ENCODE results near the gene SGCA.

SGCA gene

DNA sequence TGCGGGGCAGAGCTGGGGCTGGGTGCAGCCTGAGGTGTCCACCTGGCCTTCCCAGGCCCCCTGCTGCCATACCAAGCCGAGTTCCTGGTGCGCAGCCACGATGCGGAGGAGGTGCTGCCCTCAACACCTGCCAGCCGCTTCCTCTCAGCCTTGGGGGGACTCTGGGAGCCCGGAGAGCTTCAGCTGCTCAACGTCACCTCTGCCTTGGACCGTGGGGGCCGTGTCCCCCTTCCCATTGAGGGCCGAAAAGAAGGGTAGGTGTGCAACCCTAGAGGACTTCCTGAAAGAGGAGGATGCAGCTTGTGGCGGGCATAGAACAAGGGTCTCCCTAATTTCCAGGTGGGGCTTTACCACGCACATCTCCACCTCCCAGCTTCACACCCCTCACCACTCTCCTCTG lies 2.5 kb downstream of the SGCA start:
- DNase-seq, result no peak

DNA sequence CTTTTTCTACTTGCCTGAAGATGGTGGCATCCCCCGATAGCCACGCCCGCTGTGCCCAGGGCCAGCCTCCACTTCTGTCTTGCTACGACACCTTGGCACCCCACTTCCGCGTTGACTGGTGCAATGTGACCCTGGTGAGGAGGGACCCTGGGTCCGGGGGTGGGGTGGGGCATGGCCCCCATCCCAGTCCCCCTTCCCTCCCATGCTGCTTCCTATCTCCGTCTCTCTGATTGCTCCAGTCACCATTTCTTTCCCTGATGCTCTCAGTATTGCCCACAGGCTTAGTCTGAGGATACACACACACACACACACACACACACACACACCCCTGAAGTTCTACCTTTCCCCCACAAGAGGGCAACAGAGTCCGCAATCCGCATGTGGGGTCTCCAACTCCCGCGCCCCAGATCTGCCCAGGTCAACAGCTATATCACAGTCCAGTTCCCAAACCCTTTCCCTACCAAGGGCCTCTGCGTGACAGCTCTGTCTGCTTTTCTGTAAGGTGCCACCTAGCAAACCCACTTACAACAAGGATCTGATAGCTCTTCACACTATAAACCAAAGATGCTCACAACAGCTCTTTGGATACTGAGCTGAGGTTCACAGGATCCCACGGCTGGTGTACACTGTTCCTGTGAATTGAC lies 3.4 kb downstream of the SGCA start:
- DNase-seq, result peak; percentile 61

DNA sequence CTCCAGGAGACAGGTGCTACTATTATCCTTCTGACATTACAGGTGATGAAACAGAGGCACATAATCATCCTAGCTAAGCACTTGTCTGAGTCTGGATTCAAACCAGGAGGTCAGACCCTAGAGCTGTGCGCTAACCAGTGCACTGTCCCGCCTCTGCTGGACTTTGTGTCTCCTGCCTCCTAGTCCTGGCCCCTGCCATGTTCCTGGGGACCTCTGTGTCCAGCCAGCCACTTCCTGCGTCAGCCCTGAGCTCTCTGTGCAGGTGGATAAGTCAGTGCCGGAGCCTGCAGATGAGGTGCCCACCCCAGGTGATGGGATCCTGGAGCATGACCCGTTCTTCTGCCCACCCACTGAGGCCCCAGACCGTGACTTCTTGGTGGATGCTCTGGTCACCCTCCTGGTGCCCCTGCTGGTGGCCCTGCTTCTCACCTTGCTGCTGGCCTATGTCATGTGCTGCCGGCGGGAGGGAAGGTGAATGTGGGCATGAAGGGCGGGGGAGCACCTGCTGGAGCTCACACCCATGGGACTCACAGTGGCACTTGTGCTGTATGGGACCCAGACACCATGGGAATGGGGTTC lies 4.2 kb downstream of the SGCA start:
- DNase-seq, result no peak

DNA sequence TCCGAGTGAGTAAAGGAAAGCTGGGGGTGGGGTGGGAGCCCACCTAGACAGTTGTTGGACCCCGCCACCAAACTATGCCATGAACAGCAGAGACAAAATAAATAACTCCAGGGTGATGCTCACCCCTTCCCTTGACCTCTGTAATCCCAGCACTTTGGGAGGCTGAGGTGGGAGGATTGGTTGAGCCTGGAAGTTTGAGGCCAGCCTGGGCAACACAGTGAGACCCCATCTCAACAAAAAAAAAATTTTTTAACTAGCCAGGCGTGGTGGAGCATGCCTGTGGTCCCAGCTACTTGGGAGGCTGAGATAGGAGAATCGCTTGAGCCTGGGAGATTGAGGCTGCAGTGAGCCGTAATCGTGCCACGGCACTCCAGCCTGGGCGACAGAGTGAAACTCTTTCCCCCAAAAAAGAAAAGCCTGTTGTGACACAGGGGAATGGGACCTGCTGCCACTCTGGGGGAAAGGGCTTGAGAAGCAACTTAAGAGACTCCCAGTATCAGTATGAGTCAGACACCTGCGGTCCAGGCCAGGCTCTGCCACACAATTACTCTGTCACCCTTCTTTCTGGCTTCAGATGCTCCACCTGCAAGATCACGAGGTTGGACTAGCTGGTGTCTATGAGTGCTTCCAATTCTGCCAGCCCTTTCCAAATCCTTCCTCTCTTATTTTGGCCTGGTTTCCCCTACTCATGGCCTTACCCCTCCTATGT lies 5.0 kb downstream of the SGCA start:
- no peak for DNase-seq

DNA sequence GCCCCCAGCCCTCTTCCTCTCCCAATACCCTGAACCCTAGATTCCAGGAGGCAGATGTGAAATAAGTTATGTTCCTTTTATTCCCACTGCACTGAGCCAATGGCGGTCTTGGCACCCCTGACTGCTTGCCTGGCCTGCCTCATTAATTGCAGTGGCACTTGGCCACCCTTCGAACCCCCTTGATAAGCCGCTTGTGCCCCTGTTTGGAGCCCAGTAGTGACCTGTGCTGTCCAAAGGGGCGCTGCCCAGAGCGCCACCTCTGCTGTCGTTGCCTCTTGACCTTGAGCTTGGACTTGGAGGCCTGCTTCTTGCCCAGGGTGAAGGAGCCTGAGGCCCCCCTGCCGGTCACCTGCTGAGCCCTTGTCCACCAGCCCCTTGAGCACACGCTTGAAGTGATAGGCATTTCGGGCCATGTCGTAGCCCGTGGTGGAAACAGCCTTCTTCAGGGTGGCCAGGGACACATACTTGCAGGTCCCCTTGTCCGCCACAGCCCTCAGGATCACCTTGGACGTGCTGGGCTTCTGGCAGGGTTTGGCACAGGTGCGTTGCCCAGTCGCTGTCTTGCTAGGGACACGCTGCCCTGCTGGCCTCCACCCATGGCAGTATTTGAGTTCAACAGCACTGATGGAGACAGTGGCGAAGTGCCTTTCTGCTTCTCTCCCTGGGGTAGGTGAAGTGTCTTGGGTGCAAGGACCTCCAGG lies 5.7 kb downstream of the SGCA start:
- no peak for DNase-seq

DNA sequence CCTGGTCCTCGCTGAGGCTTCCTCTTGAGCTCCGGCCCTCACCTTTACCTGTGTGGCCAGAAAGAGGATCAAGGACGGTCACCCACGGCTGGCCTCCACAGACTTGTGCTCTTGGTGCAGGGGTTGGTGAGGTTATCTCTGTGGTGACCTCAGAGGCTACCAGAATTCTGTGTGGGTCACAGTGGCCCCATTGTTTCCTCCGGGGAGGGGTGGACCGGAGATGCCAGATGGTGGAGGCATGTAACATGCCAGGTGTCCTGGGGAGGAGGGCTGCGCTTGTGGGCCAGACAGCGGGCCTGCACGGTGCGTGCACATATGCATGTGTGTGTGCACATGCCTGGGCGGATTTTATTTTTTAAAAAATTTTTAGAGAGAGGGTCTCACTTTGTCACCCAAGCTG lies 6.3 kb downstream of the SGCA start:
- DNase-seq, result no peak

DNA sequence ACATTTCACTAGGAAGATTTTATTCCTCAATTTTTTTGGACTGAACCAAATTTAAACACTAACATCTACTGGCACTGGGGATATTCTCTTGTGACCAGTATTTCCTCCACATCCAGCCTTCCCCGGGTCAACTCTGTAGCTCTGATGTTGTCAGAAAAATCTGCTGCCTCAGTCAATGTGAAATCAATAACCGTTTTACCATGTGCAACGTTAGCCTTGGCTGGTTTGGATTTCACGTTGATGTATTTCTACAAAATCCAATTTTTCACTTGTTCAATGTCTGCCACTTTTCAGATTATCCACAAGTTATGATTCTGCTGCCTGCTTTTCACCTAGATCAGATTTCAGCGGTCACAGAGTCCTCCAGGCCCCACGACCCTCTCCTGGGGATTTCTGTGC lies 7.1 kb downstream of the SGCA start:
- DNase-seq, result no peak

DNA sequence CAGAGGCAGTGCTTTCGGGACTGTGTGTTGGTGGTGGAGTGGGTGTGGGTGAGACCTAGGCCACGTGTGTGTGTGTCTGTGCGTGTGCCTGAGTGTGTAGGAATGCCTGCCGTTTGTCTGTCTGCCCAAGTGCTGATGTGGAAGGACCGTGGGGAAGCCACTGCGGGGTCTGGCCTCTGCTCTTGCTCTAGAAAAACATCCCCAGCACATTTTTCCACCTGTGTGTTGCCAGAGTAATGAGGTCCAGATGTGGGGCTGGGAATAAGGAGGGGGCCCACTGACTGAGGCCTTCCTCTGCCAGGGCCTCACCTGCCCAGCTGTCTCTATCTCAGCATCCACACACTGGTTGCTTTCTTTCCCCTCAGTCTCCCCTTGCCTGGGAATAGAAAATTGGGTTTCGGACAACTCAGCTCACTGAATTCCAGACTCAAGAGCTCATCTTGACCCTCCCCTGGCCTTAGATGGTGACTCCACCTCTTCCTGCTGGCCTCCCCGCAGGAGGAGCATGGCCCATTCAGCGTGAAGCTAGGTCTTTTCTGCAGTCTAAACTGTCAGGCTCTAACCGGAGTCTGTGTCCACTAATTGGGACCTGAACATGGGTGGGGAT lies 7.6 kb downstream of the SGCA start:
- no peak for DNase-seq

DNA sequence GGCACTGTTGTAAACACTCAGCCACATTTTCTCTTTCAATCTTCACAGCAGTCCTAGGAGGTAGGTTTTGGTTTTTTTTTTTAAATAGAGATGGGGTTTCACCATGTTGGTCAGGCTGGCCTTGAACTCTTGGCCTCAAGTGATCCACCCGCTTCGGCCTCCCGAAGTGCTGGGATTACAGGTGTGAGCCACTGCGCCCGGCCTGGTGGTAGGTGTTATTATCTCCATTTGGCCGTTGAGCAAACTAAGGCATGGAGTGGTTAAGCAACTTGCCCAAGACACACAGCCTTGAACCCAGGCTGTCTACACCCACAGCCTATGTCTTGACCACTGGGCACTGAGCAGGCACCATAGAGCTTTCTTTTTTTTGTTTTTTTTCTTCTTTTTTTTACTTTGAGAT lies 8.6 kb downstream of the SGCA start:
- no peak for DNase-seq

DNA sequence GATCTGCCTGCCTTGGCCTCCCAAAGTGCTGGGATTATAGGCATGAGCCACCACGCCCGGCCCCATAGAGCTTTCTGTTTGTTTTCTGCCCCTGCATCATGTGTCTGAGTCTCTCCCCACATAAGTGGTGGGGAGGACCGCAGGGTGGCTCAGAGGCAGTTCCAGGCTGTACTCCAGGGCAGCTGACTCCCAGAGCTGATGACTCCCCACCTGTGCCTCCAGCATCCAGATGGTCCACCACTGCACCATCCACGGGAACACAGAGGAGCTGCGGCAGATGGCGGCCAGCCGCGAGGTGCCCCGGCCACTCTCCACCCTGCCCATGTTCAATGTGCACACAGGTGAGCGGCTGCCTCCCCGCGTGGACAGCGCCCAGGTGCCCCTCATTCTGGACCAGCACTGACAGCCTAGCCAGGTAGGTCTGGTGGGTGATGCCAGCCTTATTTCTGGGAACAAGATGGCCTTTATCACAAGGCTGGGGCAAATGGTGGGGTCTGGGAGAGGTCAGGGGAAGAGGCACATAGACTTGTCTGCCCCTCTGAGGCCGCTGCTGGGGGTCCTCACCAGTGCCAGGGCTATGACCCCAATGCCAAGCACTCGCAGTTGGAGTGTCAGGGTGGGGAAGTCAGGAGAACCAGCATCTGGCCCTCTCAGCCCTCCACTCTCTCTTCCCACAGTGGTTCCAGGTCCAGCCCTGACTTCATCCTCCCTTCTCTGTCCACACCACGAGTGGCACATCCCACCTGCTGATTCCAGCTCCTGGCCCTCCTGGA lies 9.4 kb downstream of the SGCA start:
- no peak for DNase-seq

DNA sequence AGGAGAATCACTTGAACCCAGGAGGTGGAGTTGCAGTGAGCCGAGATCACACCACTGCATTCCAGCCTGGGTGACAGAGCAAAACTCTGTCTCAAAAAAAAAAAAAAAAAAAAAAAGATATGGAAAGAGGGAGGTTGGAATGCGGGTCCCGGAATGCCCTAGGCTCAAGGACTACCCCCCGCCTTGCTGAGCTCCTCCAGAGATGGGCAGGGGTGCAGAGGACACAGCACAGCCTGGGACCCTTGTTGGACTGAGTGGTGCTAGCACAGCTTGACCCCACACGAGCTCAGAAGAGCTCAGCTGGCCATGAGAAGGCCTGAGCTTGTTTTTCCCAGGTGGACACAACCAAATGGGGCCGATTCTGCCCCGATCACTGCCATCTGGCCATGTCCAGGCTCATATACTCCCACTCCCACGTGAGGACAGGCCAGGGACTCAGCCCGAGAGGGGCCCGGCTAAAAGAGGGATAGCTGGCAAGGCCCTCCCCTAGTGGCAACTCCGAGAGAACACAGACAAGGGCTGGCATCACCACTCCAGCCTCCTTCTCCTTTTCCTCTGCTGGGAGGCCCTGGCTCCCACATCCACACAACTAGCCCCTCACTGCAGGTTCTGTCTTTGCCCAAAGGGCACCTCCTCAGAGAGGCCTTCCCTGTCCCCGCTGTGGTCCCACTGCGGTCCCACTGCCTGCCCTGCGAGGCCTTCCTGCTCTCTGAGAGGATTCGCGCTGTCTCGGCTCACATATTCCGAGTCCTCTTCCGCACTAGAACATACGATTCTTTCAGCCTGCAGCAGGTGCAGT lies 11.0 kb downstream of the SGCA start:
- no peak for DNase-seq

DNA sequence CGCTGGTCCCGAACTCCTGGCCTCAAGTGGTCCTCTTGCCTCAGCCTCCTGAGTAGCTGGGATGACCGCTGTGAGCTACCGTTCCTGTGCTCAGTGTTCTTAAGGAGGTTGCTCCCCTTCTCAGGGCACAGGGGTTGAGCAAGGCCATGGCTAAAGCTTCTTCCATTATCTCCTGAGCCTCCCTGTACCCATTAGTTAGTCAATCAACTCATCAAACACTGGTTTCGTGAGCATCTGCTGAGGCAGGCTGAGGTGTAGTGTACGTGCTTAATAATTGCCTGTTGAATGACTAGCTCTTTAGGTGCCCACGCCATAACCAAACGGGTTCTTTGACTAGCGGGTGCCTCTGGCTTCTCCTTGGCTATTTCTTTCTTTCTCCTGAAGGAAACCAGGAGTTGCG lies 11.7 kb downstream of the SGCA start:
- DNase-seq, result no peak

DNA sequence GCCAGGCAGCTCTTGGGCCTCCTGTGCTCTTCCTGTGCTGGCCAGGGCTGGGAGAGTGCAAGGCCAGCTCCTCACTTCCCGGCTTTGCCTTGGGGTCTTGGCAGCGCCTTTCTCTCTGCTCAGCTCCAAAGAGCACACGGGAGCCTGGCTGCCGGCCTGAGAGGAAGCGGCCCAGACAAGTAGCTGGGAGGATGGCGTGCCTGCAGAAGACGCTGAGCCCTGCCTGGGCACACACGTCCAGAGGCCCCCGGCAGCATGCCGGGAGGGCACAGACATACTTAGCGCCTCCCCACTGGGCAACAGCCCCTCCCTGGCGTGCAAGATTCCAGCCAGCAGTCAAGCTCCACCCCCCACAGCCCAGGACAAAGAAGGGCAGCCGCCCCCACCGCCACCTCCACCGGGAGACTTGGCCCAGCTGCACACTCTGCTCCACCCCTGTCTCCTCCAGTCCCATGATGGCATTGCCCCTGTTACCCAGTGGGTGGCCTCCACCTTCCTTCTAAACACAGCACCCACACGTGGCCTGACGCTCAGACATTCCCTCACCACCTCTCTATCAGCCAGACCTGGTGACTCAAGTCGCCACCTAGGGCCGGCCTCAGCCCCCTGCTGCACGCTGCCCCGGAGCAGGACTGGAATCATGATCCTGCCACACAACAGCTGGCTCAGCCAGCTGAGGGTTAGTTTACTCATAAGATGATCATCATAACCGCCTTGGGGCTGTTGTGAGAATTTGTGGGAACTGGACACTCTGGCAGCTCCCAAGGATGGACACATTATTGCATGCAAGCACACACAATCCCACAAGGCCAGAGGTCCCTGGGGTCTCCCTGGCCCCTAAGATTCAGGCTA lies 12.4 kb downstream of the SGCA start:
- peak; percentile 93 for DNase-seq

DNA sequence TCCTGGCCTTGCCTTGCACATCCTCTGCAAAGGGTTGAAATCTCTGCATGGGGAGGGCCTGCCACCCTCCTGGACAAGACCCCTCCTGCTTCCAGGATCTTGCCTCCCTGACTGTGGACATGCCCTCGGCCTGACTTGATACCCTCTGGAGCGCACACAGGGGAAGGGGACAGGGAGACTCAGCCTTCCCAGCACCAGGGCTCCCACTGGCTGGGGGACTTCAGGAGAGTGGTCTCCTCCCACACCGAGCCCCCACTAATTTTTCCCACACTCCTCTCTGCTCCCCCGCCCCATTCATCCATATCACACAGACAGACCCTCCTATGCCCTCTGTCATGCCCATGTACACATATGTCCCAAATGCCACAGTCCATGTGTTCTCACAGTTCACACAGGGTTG lies 14.3 kb downstream of the SGCA start:
- DNase-seq, result no peak

DNA sequence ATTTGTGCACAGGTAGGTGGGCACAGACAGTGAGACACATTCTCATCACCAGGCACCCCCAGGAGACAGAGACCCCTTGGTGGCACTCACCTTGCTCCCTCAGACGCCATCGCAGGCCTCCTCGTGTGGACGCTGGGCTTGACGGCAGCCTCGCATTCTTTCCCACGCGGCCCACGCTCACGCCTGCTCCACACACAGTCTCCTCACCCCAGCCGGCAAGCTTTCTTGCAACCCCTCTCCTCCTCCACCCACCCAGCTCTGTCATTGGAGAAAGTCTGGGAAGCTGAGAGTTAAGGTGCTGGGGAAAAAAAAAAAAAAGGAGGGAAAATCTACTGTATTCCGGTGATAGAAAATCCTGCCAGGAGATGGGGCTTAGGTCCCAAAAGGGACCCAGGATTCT lies 14.8 kb downstream of the SGCA start:
- no peak for DNase-seq

DNA sequence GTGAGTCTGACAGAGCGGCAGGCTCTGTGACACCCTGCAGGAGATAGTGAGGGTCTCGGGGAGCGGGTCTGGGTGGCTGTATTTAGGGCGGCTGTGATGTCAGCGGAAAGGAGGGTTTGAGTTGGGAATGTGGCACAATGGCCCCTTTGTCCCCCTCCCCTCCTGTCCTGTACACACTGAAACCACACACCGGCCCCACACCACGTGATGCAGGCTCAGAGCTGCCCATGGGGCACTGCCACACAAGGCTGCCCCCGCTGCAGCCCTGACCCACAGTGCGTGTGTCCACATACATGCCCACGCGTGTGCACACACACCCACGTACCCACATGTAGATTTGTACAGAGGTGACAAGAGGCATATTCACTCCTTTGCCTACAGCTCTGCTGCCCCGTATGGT lies 15.3 kb downstream of the SGCA start:
- no peak for DNase-seq

DNA sequence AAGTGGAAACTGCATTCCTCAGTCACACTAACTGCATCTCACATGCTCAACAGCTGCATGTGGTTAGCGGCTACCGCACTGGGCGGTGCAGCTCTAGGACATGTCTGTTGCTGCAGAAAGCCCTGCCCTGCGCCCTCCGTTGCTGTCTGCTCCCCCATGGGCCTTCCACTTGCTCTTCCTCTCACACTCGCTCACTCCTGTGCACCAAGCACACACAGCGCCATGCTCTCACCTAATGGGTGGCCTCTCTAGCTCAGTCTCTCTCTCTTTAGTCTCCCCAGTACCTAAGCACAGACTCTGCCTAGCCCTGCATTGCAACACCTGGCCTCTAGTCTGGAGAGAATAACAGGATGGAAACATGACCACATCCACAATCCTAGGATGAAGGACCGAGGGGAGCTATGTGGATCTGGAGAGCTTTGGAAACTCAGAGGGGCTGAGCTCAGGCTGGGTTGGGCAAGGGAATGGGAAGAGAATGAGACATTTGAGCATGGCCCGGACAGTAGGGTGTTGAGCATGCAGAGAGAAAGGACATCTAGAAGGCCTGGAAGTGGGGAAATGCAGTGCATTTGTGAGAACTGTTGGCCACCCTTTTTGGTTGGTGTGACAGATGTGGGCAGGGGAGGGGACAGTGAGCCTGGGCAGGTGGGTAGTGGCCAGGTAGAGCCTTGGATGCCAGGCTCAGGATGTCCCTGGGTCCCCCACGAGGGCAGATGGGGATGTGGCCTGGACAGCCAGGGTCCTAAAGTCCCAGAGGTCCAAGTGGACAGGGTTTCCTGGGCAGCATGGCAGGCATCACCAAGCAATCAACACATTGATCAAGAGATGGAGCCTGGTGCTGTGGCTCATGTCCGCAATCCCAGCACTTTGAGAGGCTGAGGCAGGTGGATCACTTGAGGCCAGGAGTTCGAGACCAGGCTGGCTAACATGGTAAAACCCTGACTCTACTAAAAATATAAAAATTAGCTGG lies 16.1 kb downstream of the SGCA start:
- DNase-seq, result no peak

DNA sequence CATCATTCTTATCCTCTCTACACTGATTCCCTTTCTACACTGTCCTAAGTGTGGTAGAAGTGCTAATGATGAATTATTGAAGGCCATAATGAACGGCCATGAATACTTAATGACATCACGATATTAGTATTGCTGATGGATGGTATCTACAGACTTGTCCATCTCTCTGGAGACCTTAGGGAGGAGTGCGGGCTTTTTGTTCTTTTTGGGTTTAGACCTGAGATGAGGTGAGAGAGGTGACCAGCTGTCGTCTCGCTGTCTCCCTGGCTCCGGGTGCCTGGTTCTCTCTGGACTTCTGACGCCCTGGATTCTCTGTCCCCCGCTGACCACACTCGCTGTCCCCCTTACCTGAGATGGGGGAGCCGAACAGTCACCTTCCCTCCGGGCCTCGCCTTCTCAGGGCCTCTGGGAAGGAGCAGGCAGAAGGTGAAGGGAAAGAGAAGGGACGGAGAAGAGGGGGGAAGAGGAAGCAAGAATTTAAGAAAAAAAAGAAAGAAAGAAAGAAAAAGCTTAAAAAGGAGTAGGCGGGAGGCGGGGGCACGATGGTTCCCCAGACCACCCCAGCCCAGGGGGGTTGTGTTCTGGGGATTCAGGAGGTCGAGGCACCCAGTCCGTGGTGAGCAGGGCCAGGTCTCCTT lies 17.1 kb downstream of the SGCA start:
- no peak for DNase-seq

DNA sequence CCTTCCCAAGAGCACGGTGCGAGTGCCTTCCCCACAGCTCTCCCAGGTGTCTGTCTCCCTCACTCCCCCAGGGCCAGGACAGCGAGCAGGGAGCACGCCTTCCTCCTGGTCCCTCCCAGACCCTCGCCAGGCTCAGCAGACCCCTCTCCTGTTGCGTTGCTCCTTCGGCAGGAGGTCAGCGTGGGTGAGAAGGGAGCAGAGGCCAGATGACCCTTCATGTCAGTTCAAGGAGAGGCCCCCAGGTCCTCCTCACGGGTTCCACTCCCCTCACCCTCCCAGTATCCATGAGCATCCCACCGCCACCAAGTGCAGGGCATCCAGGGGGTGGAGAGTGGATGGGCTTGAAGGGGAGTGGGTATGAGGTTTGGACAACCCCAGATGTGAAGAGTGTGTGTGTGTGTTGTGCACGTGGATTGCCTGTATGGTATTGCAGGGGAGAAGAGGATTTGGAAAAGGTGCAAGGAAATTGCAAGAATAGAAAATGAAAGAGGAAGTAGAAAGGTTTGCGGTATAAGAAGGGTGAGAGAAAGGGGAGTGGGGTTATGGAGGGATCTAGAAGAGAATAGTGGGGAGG lies 17.7 kb downstream of the SGCA start:
- no peak for DNase-seq
